Kasumi-1 (cell line): ENCODE results near the gene PTPRCAP.

Source experiments
- DNase-seq, 2 experiments: peaks; one replicate each; lab custom pipeline; 2025; lab: John Stamatoyannopoulos, UW

PTPRCAP gene

GRCh38 chr11:67395555-67396258 lies 41.8 kb downstream of the PTPRCAP start:
- DNase-seq: no peak

GRCh38 chr11:67393990-67394389 lies 43.5 kb downstream of the PTPRCAP start:
- no peak for DNase-seq

- no peak for DNase-seq
Measured at GRCh38 chr11:67393437-67393836, 44.0 kb downstream of the PTPRCAP start.

- DNase-seq: no peak
Measured at GRCh38 chr11:67392183-67392715, 45.2 kb downstream of the PTPRCAP start.

GRCh38 chr11:67391304-67392182 lies 45.9 kb downstream of the PTPRCAP start, which contains the start of gene RAD9A:
TSS of gene RAD9A (plus strand) at chr11:67391986. CDS start at chr11:67392045, 59 bp downstream.
- DNase-seq: peak; percentile 85 to 89

- DNase-seq: no peak
Measured at GRCh38 chr11:67390947-67391303, 46.6 kb downstream of the PTPRCAP start.

- DNase-seq: peak in 1 of 2 experiments; percentile 31
Measured at GRCh38 chr11:67389477-67389876, 48.0 kb downstream of the PTPRCAP start.

- DNase-seq: no peak
Measured at GRCh38 chr11:67387518-67387917, 50.0 kb downstream of the PTPRCAP start.

GRCh38 chr11:67387069-67387468 lies 50.4 kb downstream of the PTPRCAP start:
- peak; percentile 32 to 41 for DNase-seq
